Activated CD8-positive, alpha-beta memory T cell treated with anti-CD3 and anti-CD28 coated beads for 24 hours (primary cell): ENCODE data around the gene BNIP2.
"Not testable (repeated sequence)": the region's sequence is repeated elsewhere in the genome, so short reads cannot be mapped to it uniquely, and the experiment has no call there.

Source experiments
- DNase-seq: peaks from one replicate; pipeline ENCODE4 v3.0.0-alpha.2; 2020

BNIP2 gene

DNA sequence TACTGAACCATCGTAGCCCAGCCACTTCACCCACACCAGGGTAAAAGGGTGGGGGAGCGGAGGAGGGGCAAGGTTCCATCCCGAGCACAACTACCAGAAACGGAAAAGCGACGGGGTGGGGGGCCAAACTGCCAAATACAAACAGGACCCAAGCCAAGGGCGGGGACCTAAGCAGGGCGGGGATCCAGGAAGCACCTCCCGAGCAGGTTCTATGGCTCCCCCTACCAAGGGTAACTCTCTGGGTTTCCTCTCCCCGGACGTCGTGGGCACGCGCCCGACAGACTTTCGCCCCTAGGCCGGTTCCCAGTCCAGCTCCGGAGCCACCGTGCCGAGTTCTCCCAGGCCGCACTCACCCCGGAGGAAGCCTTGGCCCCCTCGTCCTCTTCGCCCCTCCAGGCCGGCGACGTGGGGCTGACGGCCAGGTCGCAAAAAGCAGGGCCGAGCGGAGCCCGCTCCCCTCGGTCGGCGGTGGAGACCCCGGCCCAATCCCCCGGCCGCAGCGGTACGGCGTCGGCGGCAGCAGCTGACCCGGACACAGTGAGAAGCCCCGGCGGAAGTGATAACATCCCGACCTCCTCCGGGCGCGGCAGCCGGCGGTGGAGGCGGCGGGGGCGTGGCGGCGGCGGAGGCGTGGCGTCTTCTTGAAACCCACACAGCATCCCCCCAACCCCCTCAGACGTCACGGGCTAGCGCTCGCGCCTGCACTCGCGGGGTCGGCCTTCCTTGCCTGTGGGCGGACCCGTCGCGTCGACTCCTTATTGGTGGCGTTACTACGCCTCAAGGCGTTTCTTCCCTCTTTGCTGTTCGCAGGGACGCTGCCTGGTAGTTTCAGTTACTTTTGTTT is at the start of gene BNIP2:
BNIP2 (minus strand) TSS at position 539 of the 844 bp plus-strand sequence. CDS start 6,863 bp downstream, outside the sequence.
- peak; percentile 96 for DNase-seq

DNA sequence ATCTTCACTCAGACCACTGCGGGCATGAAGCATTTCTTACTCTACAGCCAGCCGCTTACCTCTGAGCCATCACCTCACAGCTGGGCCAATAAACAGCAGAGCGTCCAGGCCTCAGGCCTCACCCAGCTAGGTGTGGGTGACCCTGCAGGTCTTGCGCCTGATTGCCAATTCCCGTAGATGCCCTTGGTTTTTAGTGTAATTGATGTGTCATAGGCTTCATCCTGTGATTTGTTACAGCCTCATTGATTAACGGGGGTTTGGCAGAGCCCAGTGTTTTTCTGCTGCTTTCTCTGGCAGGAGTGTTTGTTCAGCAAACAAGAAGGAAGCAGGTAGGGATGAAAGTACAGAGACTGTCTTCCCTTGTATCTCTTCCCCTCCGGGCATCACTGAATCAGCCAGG is 49.6 kb upstream of the BNIP2 start:
- no peak for DNase-seq

DNA sequence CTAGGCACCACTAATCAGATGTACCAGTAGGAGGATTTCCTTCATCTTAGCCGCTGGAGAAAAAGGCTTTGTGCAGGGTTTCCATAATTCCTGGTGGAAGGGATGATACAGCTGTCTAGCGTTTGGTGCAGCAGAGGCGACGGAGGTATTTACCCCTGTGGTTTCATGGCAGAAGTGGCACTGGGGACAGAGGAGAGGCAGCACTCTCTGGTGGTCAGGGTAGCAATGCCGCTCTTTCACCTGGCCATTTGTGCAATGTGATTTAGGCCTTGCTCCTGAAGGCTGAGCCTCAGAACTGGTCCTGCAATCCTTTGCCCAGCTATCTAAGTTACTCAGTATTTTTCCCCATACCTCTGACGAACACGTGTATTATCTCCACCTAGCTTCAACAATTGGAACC is 47.1 kb upstream of the BNIP2 start:
- DNase-seq: no peak

GRCh38 chr15:59725151-59725486 is 36.0 kb upstream of the BNIP2 start:
- DNase-seq: no peak

DNA sequence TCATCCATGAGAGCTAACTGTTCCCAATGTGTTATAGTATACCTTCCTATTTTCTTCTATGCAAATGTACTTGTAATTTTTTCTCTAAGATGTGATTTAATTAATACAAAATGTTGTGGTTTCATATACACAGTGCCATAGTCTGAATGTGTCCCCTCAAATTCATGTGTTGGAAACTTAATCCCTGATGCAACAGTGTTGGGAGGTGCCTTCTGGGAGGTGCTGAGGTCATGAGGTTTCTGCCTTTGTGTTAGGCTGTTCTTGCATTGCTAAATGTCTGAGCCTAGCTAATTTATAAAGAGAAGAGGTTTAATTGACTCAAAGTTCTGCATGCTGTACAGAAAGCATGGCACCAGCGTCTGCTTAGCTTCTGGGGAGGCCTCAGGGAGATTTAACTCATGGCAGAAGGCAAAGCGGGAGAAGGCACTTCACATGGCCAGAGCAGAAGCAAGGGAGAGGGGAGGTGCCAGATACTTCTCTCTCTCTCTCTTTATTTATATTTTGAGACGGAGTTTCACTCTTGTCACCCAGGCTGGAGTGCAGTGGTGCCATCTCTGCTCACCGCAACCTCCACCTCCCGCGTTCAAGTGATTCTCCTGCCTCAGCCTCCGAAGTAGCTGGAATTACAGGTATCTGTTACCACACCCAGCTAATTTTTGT is 34.7 kb upstream of the BNIP2 start:
- DNase-seq: no peak

- DNase-seq: no peak
These were observed 33.4 kb upstream of the BNIP2 start for GRCh38 chr15:59722476-59722875.

DNA sequence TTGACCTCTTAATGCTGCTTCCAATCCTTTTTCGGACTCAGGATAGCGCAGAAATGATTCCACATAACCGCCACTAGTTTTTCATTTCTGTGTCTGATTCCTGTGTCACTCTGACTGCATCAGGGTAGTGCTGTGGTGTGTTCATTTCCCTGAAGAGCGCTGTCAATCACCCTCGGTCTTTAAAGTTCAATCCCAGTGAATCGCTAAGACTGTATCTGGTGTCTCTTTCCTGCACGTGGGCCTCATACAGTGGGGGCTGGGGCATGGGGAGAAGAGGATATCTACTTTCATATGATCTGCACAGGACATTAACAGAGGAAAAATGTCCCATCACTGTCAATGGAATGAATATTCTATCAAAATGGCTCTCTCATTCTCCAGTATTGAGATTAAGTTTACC is 32.9 kb upstream of the BNIP2 start:
- no peak for DNase-seq

GRCh38 chr15:59721411-59721810 is 32.3 kb upstream of the BNIP2 start:
- no peak for DNase-seq

- no peak for DNase-seq
These were observed 24.1 kb upstream of the BNIP2 start for GRCh38 chr15:59713177-59713576.

- no peak for DNase-seq
These were observed 22.5 kb upstream of the BNIP2 start for GRCh38 chr15:59711451-59712243.

- DNase-seq: no peak
These were observed 18.5 kb upstream of the BNIP2 start for GRCh38 chr15:59707619-59708018.

- no peak for DNase-seq
These were observed 15.1 kb upstream of the BNIP2 start for GRCh38 chr15:59703979-59704796.

DNA sequence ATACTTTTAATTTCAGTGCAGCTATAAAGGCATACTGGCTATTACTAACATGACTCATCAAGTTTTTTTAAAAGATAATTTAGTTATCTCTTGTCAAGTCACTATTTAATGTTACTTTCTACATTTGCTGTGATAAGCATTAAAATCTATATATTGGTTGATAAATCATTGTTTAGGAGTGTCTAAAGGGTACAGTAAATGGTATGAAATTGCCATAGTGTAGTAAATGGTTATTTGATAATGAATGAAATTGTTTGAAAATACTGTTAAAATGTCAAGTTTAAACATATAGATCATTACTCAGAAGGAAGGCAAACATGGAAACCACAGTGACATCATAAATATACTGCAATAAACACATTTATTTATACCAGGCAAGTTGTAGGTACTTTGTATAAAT is 13.2 kb upstream of the BNIP2 start:
- DNase-seq: no peak

DNA sequence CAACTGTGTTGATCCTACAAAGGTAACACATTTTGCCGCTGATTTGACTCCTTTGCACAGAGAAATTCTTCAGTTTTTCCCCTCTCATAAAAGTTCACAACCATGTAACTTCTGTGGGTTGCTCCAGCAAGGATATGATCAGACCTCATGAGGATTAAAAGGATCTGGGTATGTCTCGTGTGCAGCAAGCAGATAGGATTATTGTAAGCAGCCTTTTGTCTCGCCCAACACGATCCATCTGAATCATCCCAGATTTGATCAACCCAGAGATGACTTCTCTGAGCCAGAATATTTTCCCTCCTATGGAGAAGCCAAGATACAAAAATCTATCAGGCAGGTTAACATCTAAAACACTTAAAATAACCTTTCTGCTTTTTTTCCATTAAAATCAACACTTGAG is 12.8 kb upstream of the BNIP2 start:
- DNase-seq: no peak

GRCh38 chr15:59699810-59700431 is 10.8 kb upstream of the BNIP2 start:
- DNase-seq: no peak

DNA sequence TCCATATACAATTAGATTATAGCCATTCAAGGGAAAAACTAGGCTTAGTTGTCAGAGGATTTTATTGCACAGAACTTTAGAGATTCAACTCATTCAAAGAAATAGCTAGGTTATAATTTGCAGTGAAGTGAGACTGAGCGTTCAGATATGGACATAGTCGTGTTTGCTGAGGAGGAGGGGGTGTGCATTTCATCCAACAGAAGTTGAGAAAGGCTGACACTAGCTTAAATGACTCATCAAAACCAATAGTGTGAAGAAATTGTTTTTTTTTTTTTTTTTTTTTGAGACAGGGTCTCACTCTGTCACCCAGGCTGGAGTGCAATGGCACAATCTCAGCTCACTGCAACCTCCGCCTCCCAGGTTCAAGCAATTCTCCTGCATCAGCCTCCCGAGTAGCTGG is 8.9 kb upstream of the BNIP2 start:
- not testable (repeated sequence) for DNase-seq

GRCh38 chr15:59696332-59696731 is 7.2 kb upstream of the BNIP2 start:
- no peak for DNase-seq

DNA sequence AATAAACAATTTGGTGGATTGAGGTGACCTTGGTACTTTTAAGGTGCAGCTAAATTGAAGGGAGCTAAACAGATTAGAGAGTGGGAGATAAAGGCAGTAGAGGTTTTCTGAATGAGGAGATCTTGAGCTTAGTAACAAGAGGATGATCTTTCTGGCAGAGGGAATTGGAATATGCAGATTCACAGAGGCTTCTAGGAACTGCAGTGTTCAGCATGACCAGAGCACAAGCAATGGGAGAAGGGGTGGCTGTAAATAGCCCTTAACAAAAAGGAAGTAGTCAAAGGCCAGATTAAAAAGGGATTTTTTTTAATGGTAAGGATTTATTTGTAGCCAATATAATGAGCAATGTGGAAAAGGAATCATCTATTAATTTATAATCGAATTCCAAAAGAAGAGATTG is 5.7 kb upstream of the BNIP2 start:
- no peak for DNase-seq

DNA sequence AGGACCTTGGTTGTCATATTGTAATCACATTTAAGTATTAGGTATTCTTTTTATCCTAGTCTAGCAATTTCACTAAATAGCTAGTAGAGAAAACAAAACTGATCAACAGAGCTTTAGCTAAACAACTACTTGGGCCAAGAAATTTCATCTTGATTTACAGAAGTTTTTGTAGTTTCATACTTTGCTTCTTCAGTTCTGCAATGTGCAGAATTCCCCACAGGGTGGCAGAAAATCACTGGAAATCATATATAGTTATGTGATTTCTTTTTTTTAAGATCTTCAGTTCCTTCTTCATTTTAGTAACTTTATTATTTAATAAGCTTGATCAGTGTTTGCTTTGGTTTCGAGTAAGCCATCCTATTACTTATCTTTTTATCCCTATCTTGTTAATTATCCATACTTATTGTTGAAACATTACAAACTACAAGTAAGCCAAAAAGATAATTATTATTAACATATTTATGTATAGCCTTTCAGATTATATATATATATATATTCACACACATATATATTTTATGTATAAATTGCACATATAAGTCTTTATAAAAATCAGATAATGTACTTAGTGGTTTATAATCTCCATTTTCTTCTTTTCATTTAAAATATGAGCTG is 2.2 kb upstream of the BNIP2 start:
- DNase-seq: no peak

DNA sequence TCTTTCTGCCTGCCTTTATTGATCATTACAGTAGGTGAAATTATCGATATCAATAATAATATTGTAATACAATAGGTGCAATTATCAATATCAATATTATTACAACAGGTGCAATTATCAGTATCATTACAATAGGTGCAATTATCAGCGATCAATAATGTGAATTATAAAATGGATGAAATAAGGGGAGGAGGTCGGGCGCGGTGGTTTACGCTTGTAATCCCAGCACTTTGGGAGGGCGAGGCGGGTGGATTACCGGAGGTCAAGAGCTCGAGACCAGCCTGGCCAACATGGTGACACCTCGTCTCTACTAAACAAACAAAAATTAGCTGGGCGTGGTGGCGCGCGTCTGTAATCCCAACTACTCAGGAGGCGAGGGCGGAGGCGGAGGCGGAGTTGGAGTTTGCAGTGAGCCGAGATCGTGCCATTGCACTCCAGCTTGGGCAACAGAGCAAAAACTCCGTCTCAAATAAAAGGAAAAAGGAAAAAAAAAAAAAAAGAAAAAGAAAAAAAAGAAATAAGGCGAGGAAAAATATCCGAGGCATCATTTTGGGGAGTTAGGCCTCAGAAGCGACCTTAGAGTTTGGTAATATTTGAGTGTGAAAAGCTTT is 611 bp upstream of the BNIP2 start:
- DNase-seq: peak; percentile 69

- DNase-seq: no peak
These were observed 718 bp downstream of the BNIP2 start for GRCh38 chr15:59688423-59688781.

DNA sequence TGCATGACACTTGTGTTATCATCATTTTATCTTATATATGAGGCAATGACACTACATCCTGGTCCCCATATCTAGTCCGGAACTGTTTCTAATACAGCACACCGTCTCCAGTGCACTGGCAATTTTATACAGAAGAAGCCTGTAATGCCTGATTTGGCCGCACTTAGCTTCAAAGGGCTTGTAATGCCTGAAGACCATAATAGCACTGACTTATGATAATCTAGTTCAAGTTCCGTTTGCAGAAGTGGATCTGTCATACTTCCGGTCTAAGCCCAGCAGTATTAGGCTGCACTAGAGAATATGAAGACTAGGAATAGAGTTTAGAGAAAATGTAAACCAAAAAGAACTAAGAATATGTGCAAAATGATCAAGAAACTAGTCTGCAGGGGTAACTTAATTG is 1.3 kb downstream of the BNIP2 start:
- no peak for DNase-seq
